HFF-Myc (cell line): ENCODE data around the gene RBM5.

Experiments
- DNase-seq: peaks from one replicate; pipeline ENCODE4 v3.0.0-alpha.2; 2011; ENCODE audit warnings: low read depth; ENCODE audit errors: extremely low read depth
- H3K4me3 ChIP-seq: replicated peaks from 2 replicates; pipeline ENCODE4 v1.5.1; 2011; ENCODE audit warnings: low read depth, mild to moderate bottlenecking, control low read depth, low read length
- TF ChIP-seq, protein P1 (sequence below): IDR thresholded peaks from 2 replicates; pipeline ENCODE4 v1.5.1; 2012; ENCODE audit warnings: mild to moderate bottlenecking, low read depth, low read length, control low read depth; ENCODE audit errors: missing control alignments

Gene RBM5

DNA sequence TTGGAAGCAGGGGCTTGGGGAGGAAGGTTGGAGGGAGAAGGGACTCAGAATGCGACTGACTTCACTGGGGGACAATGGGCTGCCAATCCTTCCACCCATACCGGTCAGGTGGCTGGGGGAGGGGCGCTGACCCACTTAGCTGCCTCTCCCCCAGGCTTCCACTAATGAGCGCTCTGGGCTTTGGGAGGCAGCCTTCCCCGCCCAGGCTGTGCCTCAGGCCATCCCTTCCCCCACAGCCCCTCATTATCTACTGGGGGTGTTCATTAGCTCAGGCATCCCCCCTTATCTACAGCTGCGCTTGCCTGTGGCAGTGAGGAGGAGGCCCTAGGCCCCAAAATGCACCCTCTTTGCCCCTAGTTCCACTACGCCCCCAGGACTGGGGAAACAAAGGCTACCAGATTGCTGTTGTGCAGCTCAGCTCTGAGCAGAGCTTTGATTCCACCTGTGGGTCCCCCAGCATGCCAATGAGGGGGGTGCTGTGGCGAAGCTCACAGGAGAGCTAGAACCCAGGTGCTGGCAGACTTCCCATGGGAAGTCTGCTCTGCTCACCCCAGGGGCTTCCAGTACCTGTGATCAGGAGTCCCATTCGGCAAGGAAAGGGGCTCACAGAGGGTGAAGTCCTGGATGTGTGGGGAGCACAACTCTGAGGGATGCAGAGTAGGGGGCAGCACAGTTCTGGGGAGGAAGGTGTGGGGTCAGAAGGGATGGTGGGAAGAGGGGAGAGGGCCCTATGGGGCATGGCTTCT is 37.0 kb downstream of the RBM5 start:
- TF ChIP-seq, protein P1, sequence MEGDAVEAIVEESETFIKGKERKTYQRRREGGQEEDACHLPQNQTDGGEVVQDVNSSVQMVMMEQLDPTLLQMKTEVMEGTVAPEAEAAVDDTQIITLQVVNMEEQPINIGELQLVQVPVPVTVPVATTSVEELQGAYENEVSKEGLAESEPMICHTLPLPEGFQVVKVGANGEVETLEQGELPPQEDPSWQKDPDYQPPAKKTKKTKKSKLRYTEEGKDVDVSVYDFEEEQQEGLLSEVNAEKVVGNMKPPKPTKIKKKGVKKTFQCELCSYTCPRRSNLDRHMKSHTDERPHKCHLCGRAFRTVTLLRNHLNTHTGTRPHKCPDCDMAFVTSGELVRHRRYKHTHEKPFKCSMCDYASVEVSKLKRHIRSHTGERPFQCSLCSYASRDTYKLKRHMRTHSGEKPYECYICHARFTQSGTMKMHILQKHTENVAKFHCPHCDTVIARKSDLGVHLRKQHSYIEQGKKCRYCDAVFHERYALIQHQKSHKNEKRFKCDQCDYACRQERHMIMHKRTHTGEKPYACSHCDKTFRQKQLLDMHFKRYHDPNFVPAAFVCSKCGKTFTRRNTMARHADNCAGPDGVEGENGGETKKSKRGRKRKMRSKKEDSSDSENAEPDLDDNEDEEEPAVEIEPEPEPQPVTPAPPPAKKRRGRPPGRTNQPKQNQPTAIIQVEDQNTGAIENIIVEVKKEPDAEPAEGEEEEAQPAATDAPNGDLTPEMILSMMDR = no peak
- no peak for DNase-seq
- no peak overlapping the region for H3K4me3 ChIP-seq

- H3K4me3 ChIP-seq = no peak overlapping the region
- TF ChIP-seq, protein P1 = no peak
- no peak for DNase-seq
Observed at GRCh38 chr3:50126287-50127211, 37.8 kb downstream of the RBM5 start.

DNA sequence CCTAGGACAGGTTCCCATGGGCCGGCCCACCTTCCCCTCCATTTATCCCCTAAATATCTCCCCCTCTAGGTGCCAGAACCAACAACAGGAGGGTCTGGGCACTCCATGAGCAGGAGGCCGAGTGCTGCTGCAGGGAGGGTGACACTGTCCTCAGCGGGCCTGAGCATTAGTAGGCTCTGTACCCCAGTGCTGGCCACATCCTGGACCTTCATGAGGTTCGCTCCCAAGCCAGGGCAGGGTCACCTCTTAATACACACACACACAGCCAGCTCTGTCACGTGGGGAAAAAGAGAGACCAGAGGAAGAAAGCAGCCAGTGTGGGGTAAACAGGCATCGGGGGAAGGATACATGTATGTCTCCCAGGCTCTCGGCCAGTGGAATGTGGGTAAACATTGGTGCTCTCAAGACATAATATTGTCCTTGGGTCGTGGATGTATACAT is 38.6 kb downstream of the RBM5 start:
- TF ChIP-seq, protein P1 = no peak

DNA sequence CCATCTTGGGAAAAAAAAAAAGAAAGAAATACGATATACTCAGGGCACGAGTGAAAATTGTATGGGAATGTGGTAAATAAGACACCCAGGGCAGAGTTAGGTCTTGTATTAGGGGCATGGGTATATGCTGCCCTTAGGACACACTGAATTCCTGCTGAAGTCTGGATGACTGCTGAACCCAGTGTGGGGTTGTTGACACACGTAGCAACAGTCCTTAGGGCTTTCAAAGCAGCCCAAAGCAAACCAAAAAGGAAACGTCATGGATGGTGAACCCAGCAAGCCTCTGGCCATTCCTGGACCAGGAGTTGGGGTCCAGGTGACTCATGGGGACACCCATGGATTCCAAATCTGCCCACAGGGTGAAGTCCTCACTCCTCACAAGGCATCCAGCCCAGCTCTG is 39.3 kb downstream of the RBM5 start:
- DNase-seq = no peak
- H3K4me3 ChIP-seq = no peak overlapping the region
- TF ChIP-seq, protein P1 = no peak

More for the DNA sequence above, 38.6 kb downstream of the RBM5 start:
- H3K4me3 ChIP-seq = no peak overlapping the region
- no peak for DNase-seq

- TF ChIP-seq, protein P1 = no peak
- no peak overlapping the region for H3K4me3 ChIP-seq
- no peak for DNase-seq
Observed at GRCh38 chr3:50130436-50130835, 41.7 kb downstream of the RBM5 start.

DNA sequence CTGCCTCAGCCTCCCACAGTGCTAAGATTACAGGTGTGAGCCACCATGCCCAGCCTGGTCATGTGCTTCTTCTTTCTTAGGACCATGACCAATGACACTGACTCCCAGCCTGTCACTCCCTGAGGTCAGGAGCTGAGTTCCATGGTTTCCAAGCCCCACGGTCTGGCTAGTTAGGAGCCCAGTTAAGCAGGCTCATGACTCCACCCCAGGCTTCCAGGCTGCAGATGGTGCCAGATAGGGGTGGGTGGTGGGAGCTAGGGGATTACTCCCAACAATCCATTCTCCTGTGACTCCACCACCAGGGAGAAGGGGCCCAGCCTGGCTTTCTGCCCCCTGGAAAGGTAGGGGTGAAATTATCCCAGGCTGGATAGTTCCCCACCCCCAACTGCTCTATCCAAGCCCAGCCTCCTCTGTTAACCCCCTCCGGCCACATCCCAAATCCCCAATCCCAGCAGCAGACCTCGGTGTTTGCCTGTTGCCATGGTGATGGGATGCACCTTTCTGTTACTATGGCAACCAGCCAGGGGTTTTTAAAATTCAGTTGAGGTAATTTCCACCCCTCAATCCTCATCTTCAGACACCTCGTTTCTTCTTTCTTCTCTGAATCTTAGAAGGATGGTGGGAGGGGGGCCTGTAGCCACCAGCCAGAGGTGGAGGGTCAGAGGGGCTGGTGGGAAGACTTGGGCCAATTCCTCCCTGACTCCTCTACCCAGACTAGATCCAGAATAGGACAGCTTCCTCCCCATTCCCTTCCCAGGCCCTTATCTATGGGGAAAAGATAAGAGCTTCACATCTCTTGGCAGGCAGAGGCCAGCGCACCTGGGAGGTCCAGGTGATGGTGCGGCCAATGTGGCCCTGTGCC is 43.9 kb downstream of the RBM5 start:
- no peak for DNase-seq
- no peak overlapping the region for H3K4me3 ChIP-seq
- TF ChIP-seq, protein P1 = no peak
